IMR-90 (cell line): Measurements from ENCODE around the gene ATP6V1F. TPM values are rescaled to one million over a fixed set of nuclear protein-coding genes. Genes with fewer than 3 reads are reported as not detected.
A peak's percentile ranks its signal among the peaks of the same experiment; 100 is the strongest.

ENCODE experiments used
- ATAC-seq: fragments of 200-7000 bp; cut with Tn5 transposase; 2 replicates; pipeline ENCODE4 v1.9.1; 2020; ENCODE audit warnings: low read depth, mild to moderate bottlenecking, moderate library complexity
- Bru-seq: library from RNA; stranded (reverse); fragments of 400-500 nt; gene quantifications from one replicate; lab custom pipeline; 2021; lab: Mats Ljungman, UMichigan
- BruChase-seq, 2 experiments: library from RNA; stranded (reverse); fragments of 400-500 nt; gene quantifications; one replicate each; lab custom pipeline; 2021; lab: Mats Ljungman, UMichigan
- BruUV-seq: library from RNA; stranded (reverse); fragments of 400-500 nt; replicated peaks from 2 replicates; lab custom pipeline; 2021; lab: Mats Ljungman, UMichigan
- CTCF ChIA-PET: fragments of 300-600 bp; formaldehyde crosslinking; extraction: SDS; loops from one replicate; lab custom pipeline; 2021; ENCODE audit warnings: antibody characterized with exemption; lab: Yijun Ruan, JAX
- POLR2A ChIA-PET: fragments of 300-600 bp; sonication (Branson Sonifier 250); formaldehyde crosslinking; loops from one replicate; lab custom pipeline; 2022; ENCODE audit warnings: antibody characterized with exemption; ENCODE audit not compliant: unreplicated experiment; lab: Charles Lee
- DNase-seq: peaks from one replicate; pipeline ENCODE4 v3.0.0; 2013
- H2AFZ ChIP-seq: replicated peaks from 2 replicates; pipeline ENCODE3; 2013; ENCODE audit warnings: low read length, mild to moderate bottlenecking; ENCODE audit not compliant: poor library complexity
- H2AK5ac ChIP-seq: 2 replicates; pipeline ENCODE4 v1.6.1; 2013; ENCODE audit warnings: low read depth, low read length, inconsistent platforms
- H2AK9ac ChIP-seq: replicated peaks from 2 replicates; pipeline ENCODE3; 2013; ENCODE audit warnings: mild to moderate bottlenecking, low read depth, low read length, moderate library complexity; ENCODE audit not compliant: poor library complexity
- H2BK120ac ChIP-seq: 2 replicates; pipeline ENCODE4 v1.6.1; 2013; ENCODE audit warnings: low read depth, low read length, inconsistent platforms
- H2BK15ac ChIP-seq: 3 replicates; pipeline ENCODE4 v1.6.1; 2013; ENCODE audit warnings: low read depth, low read length, inconsistent platforms
- H2BK20ac ChIP-seq: 2 replicates; pipeline ENCODE4 v1.6.1; 2013; ENCODE audit warnings: low read depth, mild to moderate bottlenecking, inconsistent platforms, low read length, moderate library complexity
- H2BK5ac ChIP-seq: 2 replicates; pipeline ENCODE4 v1.6.1; 2013; ENCODE audit warnings: mild to moderate bottlenecking, low read depth, low read length, inconsistent platforms; ENCODE audit not compliant: poor library complexity, severe bottlenecking
- H3K14ac ChIP-seq: replicated peaks from 2 replicates; pipeline ENCODE4 v1.6.1; 2013; ENCODE audit warnings: low read depth, low read length, inconsistent platforms
- H3K18ac ChIP-seq: 2 replicates; pipeline ENCODE4 v1.6.1; 2013; ENCODE audit warnings: low read depth, low read length, control low read depth
- H3K23ac ChIP-seq: 2 replicates; pipeline ENCODE4 v1.6.1; 2013; ENCODE audit warnings: low read depth, low read length, inconsistent platforms
- H3K27ac ChIP-seq: 2 replicates; pipeline ENCODE4 v1.5.1; 2013; ENCODE audit warnings: mild to moderate bottlenecking, control low read depth, low read length; ENCODE audit not compliant: insufficient read depth
- H3K27me3 ChIP-seq: 2 replicates; pipeline ENCODE4 v1.6.1; 2013; ENCODE audit warnings: low read length; ENCODE audit not compliant: control insufficient read depth, insufficient read depth
- H3K36me3 ChIP-seq: 2 replicates; pipeline ENCODE4 v1.6.1; 2013; ENCODE audit warnings: low read length, mixed read lengths; ENCODE audit not compliant: control insufficient read depth, insufficient read depth
- H3K4ac ChIP-seq: 2 replicates; pipeline ENCODE4 v1.6.1; 2013; ENCODE audit warnings: low read depth, low read length, inconsistent platforms
- H3K4me1 ChIP-seq: 2 replicates; pipeline ENCODE4 v1.6.1; 2013; ENCODE audit warnings: low read length, mixed read lengths; ENCODE audit not compliant: control insufficient read depth, insufficient read depth
- H3K4me2 ChIP-seq: 2 replicates; pipeline ENCODE4 v1.6.1; 2013; ENCODE audit warnings: low read depth, mild to moderate bottlenecking, control low read depth, low read length, moderate library complexity
- H3K4me3 ChIP-seq: 2 replicates; pipeline ENCODE4 v1.5.1; 2013; ENCODE audit warnings: low read depth, mild to moderate bottlenecking, control low read depth, low read length, moderate library complexity; ENCODE audit not compliant: insufficient read depth
- H3K56ac ChIP-seq: 2 replicates; pipeline ENCODE4 v1.6.1; 2013; ENCODE audit warnings: low read length, inconsistent platforms; ENCODE audit not compliant: insufficient read depth; ENCODE audit errors: extremely low read depth
- H3K79me1 ChIP-seq, 2 experiments: 2 replicates each; pipeline ENCODE4 v1.6.1; 2013; ENCODE audit warnings: low read length in 2 of 2, inconsistent platforms in 1 of 2, low read depth in 1 of 2
- H3K9ac ChIP-seq: 2 replicates; pipeline ENCODE4 v1.6.1; 2013; ENCODE audit warnings: low read depth, low read length, control low read depth
- H3K9me1 ChIP-seq: 2 replicates; pipeline ENCODE4 v1.6.1; 2013; ENCODE audit warnings: low read length, inconsistent platforms; ENCODE audit not compliant: insufficient read depth
- H3K9me3 ChIP-seq: 2 replicates; pipeline ENCODE4 v1.6.1; 2013; ENCODE audit warnings: low read length; ENCODE audit not compliant: control insufficient read depth, insufficient read depth
- H4K20me1 ChIP-seq: 2 replicates; pipeline ENCODE4 v1.6.1; 2013; ENCODE audit warnings: low read length, inconsistent platforms; ENCODE audit not compliant: insufficient read depth
- H4K5ac ChIP-seq: 2 replicates; pipeline ENCODE4 v1.6.1; 2013; ENCODE audit warnings: mild to moderate bottlenecking, low read depth, low read length, control low read depth
- H4K8ac ChIP-seq, 2 experiments: 2 replicates each; pipeline ENCODE4 v1.6.1; 2013; ENCODE audit warnings: low read depth in 2 of 2, low read length in 2 of 2, control low read depth in 1 of 2, inconsistent platforms in 1 of 2
- H4K91ac ChIP-seq: 2 replicates; pipeline ENCODE4 v1.6.1; 2013; ENCODE audit warnings: low read depth, low read length, inconsistent platforms; ENCODE audit not compliant: insufficient read depth
- BHLHE40 ChIP-seq: fragments of 150-350 bp; IDR thresholded peaks from 2 replicates; pipeline ENCODE4 v1.6.1; 2016; ENCODE audit warnings: mild to moderate bottlenecking, low read depth, low read length
- CEBPB ChIP-seq: IDR thresholded peaks from 2 replicates; pipeline ENCODE4 v1.6.1; 2012; ENCODE audit warnings: low read depth, low read length, improper control_type of control experiment
- MAFK ChIP-seq: IDR thresholded peaks from 2 replicates; pipeline ENCODE4 v1.6.1; 2012; ENCODE audit warnings: low read depth, low read length, improper control_type of control experiment
- MAZ ChIP-seq: IDR thresholded peaks from 2 replicates; pipeline ENCODE4 v1.6.1; 2012; ENCODE audit warnings: low read depth, mild to moderate bottlenecking, low read length, improper control_type of control experiment, moderate library complexity, borderline replicate concordance
- NFE2L2 ChIP-seq: fragments of 150-350 bp; IDR thresholded peaks from 2 replicates; pipeline ENCODE4 v1.6.1; 2016; ENCODE audit warnings: low read depth, mild to moderate bottlenecking, low read length
- POLR2A ChIP-seq: IDR thresholded peaks from 2 replicates; pipeline ENCODE4 v1.6.1; 2012; ENCODE audit warnings: mild to moderate bottlenecking, low read depth, low read length
- RAD21 ChIP-seq: IDR thresholded peaks from 2 replicates; pipeline ENCODE4 v1.6.1; 2012; ENCODE audit warnings: low read length, improper control_type of control experiment
- RCOR1 ChIP-seq: IDR thresholded peaks from 2 replicates; pipeline ENCODE4 v1.6.1; 2012; ENCODE audit warnings: mild to moderate bottlenecking, low read length, improper control_type of control experiment; ENCODE audit not compliant: insufficient replicate concordance
- WGBS, 2 experiments: methylation state at CpG; one replicate each; pipeline versions ENCODE4 v1.1.5 to v1.1.7; 2013; ENCODE audit warnings: missing lambda C conversion rate in 2 of 2; ENCODE audit not compliant: insufficient read length in 1 of 2; ENCODE audit errors: extremely low coverage in 2 of 2; 5-methylcytosine and 5-hydroxymethylcytosine counted together
- dilution Hi-C: fragments of 300-500 bp; cut with HindIII; formaldehyde crosslinking; loops from one replicate; pipeline ENCODE4 v1.14.3; 2018; ENCODE audit warnings: low sequenced_read_pairs; ENCODE audit not compliant: unreplicated experiment
- in situ Hi-C: fragments of 300-500 bp; cut with MboI; formaldehyde crosslinking; loops from 3 replicates; pipeline ENCODE4 v1.14.3; 2019; ENCODE audit warnings: low sequenced_read_pairs, inconsistent platforms, mixed read lengths
- intact Hi-C: fragments of 100-400 bp; cut with micrococcal nuclease; formaldehyde crosslinking; loops from 2 replicates; pipeline ENCODE4 v1.10.0; 2022
- long read RNA-seq: library from polyadenylated mRNA; unstranded; transcript quantifications from one replicate; pipeline ENCODE4 v2.0.0, GENCODE V29; 2021; ENCODE audit not compliant: unreplicated experiment
- polyA plus RNA-seq, 3 experiments: library from polyadenylated mRNA; depleted of rRNA; stranded (reverse); fragments of >200 nt; gene quantifications; 2 replicates each; pipeline ENCODE4 v1.2.3, GENCODE V29; 2012; ENCODE audit warnings: low replicate concordance in 1 of 3
- total RNA-seq: library from RNA; depleted of rRNA; stranded (reverse); fragments of >200 nt; gene quantifications from 2 replicates; pipeline ENCODE4 v1.2.3, GENCODE V29; 2012; rRNA removed
- TF ChIP-seq, protein P1 (sequence below): conservative IDR thresholded peaks from 2 replicates; pipeline ENCODE4 v1.5.1; 2012; ENCODE audit warnings: mild to moderate bottlenecking, low read depth, low read length, improper control_type of control experiment
- TF ChIP-seq, protein P2 (sequence below): fragments of 150-350 bp; IDR thresholded peaks from 2 replicates; pipeline ENCODE4 v1.6.1; 2016; ENCODE audit warnings: low read depth, mild to moderate bottlenecking, low read length, moderate library complexity, borderline replicate concordance

Gene ATP6V1F, protein sequence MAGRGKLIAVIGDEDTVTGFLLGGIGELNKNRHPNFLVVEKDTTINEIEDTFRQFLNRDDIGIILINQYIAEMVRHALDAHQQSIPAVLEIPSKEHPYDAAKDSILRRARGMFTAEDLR
- total RNA-seq (61.1 and 104 TPM in 2 replicates), polyA plus RNA-seq (2012; rRNA removed) (321 and 346 TPM in 2 replicates), Bru-seq, nascent RNA (percentile 87 among the genes with signal in this experiment), BruChase-seq, experiment 1, labeled RNA remaining after a 6-hour chase (percentile 85 among the genes with signal in this experiment), BruChase-seq, experiment 2, labeled RNA remaining after a 2-hour chase (percentile 79 among the genes with signal in this experiment)
- 128 and 421 TPM in 2 replicates for polyA plus RNA-seq (2012; cell fraction: cytosol; rRNA removed)
- 84.2 and 106 TPM in 2 replicates for polyA plus RNA-seq (2012; cell fraction: nucleus; rRNA removed; ENCODE audit: low replicate concordance)
- long read RNA-seq, transcript ATP6V1F-201 (2 exons, 704 nt) = major isoform, 129 of 141 reads
- long read RNA-seq, partial matches to known transcripts = 12 of 141 reads
- long read RNA-seq, other reads (novel, unspliced or antisense) = 0 of 141 reads

DNA sequence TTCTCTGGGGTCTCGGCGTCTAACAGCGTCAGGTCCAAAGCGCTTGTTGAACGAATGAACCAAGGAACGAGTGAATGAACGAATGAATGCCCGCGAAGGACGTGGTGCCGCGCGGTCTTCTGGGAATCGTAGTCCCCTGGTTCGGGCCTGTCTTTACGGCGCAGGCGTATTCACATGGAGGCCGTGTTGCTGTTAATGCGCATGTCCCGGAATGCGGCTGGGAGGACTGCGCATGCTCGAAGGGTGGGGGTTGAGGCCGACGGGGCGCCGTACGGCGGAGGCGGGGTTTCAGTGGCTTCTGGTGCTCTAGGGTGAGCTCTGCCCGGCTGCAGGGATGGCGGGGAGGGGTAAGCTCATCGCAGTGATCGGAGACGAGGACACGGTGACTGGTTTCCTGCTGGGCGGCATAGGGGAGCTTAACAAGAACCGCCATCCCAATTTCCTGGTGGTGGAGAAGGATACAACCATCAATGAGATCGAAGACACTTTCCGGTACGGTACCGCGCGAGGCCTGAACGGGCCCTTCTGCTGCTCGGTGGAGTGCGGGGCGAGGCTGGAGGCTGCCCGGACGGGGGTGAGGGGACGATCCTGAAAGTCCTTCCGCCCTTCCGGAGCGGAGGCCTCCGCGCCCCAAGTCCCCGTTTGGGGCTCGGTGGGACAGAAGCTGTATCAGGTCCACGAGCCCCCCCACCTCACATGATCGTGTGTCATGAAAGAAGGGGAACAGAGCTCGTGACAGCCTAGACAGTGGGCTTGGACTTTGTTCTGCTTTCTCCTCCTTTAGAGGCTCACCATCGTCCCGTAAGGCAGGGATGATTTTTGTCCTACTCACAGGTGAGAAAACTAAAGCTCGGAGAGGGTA is at the start of gene ATP6V1F:
Gene ATP6V1F, plus strand, starts transcription at position 286 of the 862 bp plus-strand sequence. Its CDS starts 49 bp downstream, at position 335.
- Histone ChIP-seq H4K8ac (peak within 1 kb of the TSS; percentile 33 to 95), H3K36me3 (peaks cover 30% of the 10 kb centered on the region), H2BK15ac (no peak within 1 kb of the TSS), H4K91ac (peak within 1 kb of the TSS; percentile 70), H4K20me1 (peaks cover 33% of the 10 kb centered on the region), H2BK20ac (no peak within 1 kb of the TSS), H4K5ac (peak within 1 kb of the TSS; percentile 59), H3K27me3 (no peaks in the 10 kb centered on the region), H2BK5ac (peak within 1 kb of the TSS; percentile 68), H3K18ac (peak within 1 kb of the TSS; percentile 31; the same call in 1 of the 2 replicates), H3K4ac (peak within 1 kb of the TSS; percentile 75), H3K9ac (peak within 1 kb of the TSS; percentile 88), H2BK120ac (peak within 1 kb of the TSS; percentile 8; the same call in 1 of the 2 replicates), H3K56ac (peak within 1 kb of the TSS; percentile 75), H3K9me1 (peaks cover 5% of the 10 kb centered on the region; the same call in 1 of the 2 replicates), H3K27ac (peak within 1 kb of the TSS; percentile 74), H3K4me2 (peak within 1 kb of the TSS; percentile 93), H2AK9ac (peak within 1 kb of the TSS; percentile 93), H3K14ac (peak within 1 kb of the TSS; percentile 92), H2AFZ (peak within 1 kb of the TSS; percentile 93), H3K4me3 (peak within 1 kb of the TSS; percentile 66), H2AK5ac (peak within 1 kb of the TSS; percentile 82), H3K4me1 (peaks cover 2% of the 10 kb centered on the region), H3K79me1 (peaks cover 11 to 16% of the 10 kb centered on the region in 2 experiments), H3K9me3 (no peaks in the 10 kb centered on the region), H3K23ac (peak within 1 kb of the TSS; percentile 87)
- DNase-seq (peak; percentile 96), ATAC-seq (peak; percentile 82)
- intact Hi-C loops (no loop called here), dilution Hi-C loops (no loop called here), in situ Hi-C loops (no loop called here)
- CTCF ChIA-PET = interaction anchor here (0.6 to 2.0 kb wide), 3 partner anchors 17 to 40 kb away, joined by 3 to 5 read pairs (median 4); no protein-coding TSS in a partner anchor
- no TSS peak for BruUV-seq
- WGBS, 2 experiments = 0% methylated on average over 35 of the region's 65 CpGs; no CpG with 5 or more reads in 1 of the 2 experiments
- POLR2A ChIA-PET = interaction anchor here (0.5 to 1.1 kb wide), 2 partner anchors 36 to 351 kb away, joined by 3 to 4 read pairs; no protein-coding TSS in a partner anchor
- no peak for TF ChIP-seq MAFK
- TF ChIP-seq MAZ = peak; percentile 89
- TF ChIP-seq, protein P1, sequence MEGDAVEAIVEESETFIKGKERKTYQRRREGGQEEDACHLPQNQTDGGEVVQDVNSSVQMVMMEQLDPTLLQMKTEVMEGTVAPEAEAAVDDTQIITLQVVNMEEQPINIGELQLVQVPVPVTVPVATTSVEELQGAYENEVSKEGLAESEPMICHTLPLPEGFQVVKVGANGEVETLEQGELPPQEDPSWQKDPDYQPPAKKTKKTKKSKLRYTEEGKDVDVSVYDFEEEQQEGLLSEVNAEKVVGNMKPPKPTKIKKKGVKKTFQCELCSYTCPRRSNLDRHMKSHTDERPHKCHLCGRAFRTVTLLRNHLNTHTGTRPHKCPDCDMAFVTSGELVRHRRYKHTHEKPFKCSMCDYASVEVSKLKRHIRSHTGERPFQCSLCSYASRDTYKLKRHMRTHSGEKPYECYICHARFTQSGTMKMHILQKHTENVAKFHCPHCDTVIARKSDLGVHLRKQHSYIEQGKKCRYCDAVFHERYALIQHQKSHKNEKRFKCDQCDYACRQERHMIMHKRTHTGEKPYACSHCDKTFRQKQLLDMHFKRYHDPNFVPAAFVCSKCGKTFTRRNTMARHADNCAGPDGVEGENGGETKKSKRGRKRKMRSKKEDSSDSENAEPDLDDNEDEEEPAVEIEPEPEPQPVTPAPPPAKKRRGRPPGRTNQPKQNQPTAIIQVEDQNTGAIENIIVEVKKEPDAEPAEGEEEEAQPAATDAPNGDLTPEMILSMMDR = 0 out of 2 replicates have a peak, but pooled peaks have one; percentile 15
- TF ChIP-seq POLR2A = peak; percentile 66
- TF ChIP-seq RAD21 = no peak
- no peak for TF ChIP-seq CEBPB
- TF ChIP-seq RCOR1 = no peak
- TF ChIP-seq BHLHE40 = no peak
- no peak for TF ChIP-seq NFE2L2
- TF ChIP-seq, protein P2, sequence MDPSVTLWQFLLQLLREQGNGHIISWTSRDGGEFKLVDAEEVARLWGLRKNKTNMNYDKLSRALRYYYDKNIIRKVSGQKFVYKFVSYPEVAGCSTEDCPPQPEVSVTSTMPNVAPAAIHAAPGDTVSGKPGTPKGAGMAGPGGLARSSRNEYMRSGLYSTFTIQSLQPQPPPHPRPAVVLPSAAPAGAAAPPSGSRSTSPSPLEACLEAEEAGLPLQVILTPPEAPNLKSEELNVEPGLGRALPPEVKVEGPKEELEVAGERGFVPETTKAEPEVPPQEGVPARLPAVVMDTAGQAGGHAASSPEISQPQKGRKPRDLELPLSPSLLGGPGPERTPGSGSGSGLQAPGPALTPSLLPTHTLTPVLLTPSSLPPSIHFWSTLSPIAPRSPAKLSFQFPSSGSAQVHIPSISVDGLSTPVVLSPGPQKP = no peak
